Loucy (cell line): ENCODE results near the gene IQSEC1.

ENCODE experiments used
- H2AFZ ChIP-seq: fragments of 200-600 bp; sonication (generic); 2 replicates; pipeline ENCODE4 v1.6.0; 2016; ENCODE audit warnings: antibody characterized with exemption, mild to moderate bottlenecking, low read length, moderate library complexity
- H3F3A ChIP-seq: fragments of 200-600 bp; 2 replicates; pipeline ENCODE4 v1.6.0; 2016; ENCODE audit warnings: antibody characterized with exemption, low read depth, mild to moderate bottlenecking
- H3K27me3 ChIP-seq: fragments of 200-600 bp; sonication (generic); 2 replicates; pipeline ENCODE4 v1.6.1; 2014; ENCODE audit warnings: low read length, mild to moderate bottlenecking; ENCODE audit not compliant: insufficient read depth, poor library complexity, severe bottlenecking
- H3K36me3 ChIP-seq: fragments of 200-600 bp; sonication (generic); 2 replicates; pipeline ENCODE4 v1.6.1; 2016; ENCODE audit warnings: low read length; ENCODE audit not compliant: insufficient read depth
- H3K4me1 ChIP-seq: fragments of 200-600 bp; sonication (generic); 2 replicates; pipeline ENCODE4 v1.5.1; 2014; ENCODE audit warnings: low read length, mild to moderate bottlenecking; ENCODE audit not compliant: insufficient read depth, poor library complexity, severe bottlenecking
- H3K4me2 ChIP-seq: fragments of 200-600 bp; sonication (generic); 2 replicates; pipeline ENCODE4 v1.6.0; 2014; ENCODE audit warnings: antibody characterized with exemption, low read length, low read depth, mild to moderate bottlenecking; ENCODE audit not compliant: poor library complexity, severe bottlenecking
- H3K4me3 ChIP-seq: fragments of 200-600 bp; sonication (generic); 2 replicates; pipeline ENCODE4 v1.5.1; 2014; ENCODE audit warnings: low read length, mild to moderate bottlenecking, mixed read lengths; ENCODE audit not compliant: poor library complexity, severe bottlenecking
- H3K79me2 ChIP-seq: fragments of 200-600 bp; sonication (generic); 2 replicates; pipeline ENCODE4 v1.6.1; 2014; ENCODE audit warnings: low read length; ENCODE audit not compliant: insufficient read depth
- H3K9ac ChIP-seq: fragments of 200-600 bp; sonication (generic); 2 replicates; pipeline ENCODE4 v1.6.0; 2014; ENCODE audit warnings: mild to moderate bottlenecking, low read depth, low read length, moderate library complexity; ENCODE audit not compliant: poor library complexity, severe bottlenecking
- H3K9me2 ChIP-seq: fragments of 200-600 bp; sonication (generic); replicated peaks from 2 replicates; pipeline ENCODE4 v1.6.1; 2016; ENCODE audit warnings: low read depth, low read length, mixed read lengths
- H3K9me3 ChIP-seq: fragments of 200-600 bp; sonication (generic); 2 replicates; pipeline ENCODE4 v1.6.1; 2014; ENCODE audit warnings: mild to moderate bottlenecking, antibody characterized with exemption, low read length, low read depth; ENCODE audit not compliant: insufficient read depth
- H4K20me1 ChIP-seq: fragments of 200-600 bp; sonication (generic); 2 replicates; pipeline ENCODE4 v1.6.0; 2014; ENCODE audit warnings: antibody characterized with exemption, low read length, mild to moderate bottlenecking; ENCODE audit not compliant: insufficient read depth, poor library complexity, severe bottlenecking
- CTCF ChIP-seq: fragments of 200-600 bp; sonication (generic); conservative IDR thresholded peaks from 2 replicates; pipeline ENCODE4 v1.5.1; 2014; ENCODE audit warnings: mild to moderate bottlenecking, antibody characterized with exemption, low read length
- EZH2phosphoT487 ChIP-seq: fragments of 200-600 bp; IDR thresholded peaks from 2 replicates; pipeline ENCODE4 v1.6.1; 2018; ENCODE audit warnings: antibody characterized with exemption, mild to moderate bottlenecking, moderate library complexity, borderline replicate concordance

The IQSEC1 gene

DNA sequence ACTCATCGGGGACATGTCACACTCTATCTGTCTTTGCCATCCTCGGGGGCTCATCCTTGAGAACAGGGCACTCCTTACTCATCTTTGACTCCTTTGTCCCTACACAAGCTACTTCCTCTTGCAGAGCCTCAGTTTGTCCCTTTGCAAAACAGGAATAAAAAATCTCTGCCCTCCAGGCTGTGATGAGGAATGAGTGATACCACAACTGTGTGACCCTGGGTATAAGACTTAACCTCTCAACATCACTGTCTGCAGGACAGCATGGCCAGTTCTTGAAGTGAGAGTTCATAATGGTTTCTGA lies 48.5 kb downstream of the IQSEC1 start:
- H3K4me2 ChIP-seq, result no peak overlapping the region
- no peak overlapping the region for H3K9ac ChIP-seq
- peaks cover 42% of the 10 kb centered on the region for H3K4me1 ChIP-seq
- no peaks in the 10 kb centered on the region for H3F3A ChIP-seq
- no peaks in the 10 kb centered on the region for H4K20me1 ChIP-seq
- H2AFZ ChIP-seq, result no peak overlapping the region
- TF ChIP-seq CTCF (no peak), EZH2phosphoT487 (no peak)
- H3K9me2 ChIP-seq, result no peaks in the 10 kb centered on the region
- no peaks in the 10 kb centered on the region for H3K36me3 ChIP-seq
- H3K79me2 ChIP-seq, result peaks cover 26% of the 10 kb centered on the region; the same call in 1 of the 2 replicates
- no peaks in the 10 kb centered on the region for H3K9me3 ChIP-seq
- no peak overlapping the region for H3K4me3 ChIP-seq
- no peaks in the 10 kb centered on the region for H3K27me3 ChIP-seq

- Histone ChIP-seq H3K79me2 (peaks cover 31% of the 10 kb centered on the region; the same call in 1 of the 2 replicates), H4K20me1 (no peaks in the 10 kb centered on the region), H3K36me3 (no peaks in the 10 kb centered on the region), H2AFZ (no peak overlapping the region), H3K4me2 (no peak overlapping the region), H3K9me2 (no peaks in the 10 kb centered on the region), H3K27me3 (no peaks in the 10 kb centered on the region), H3K9ac (no peak overlapping the region), H3F3A (no peaks in the 10 kb centered on the region), H3K9me3 (no peaks in the 10 kb centered on the region), H3K4me1 (peaks cover 48% of the 10 kb centered on the region), H3K4me3 (no peak overlapping the region)
- TF ChIP-seq CTCF (no peak), EZH2phosphoT487 (no peak)
These were observed 49.1 kb downstream of the IQSEC1 start for GRCh38 chr3:13023971-13024764.

GRCh38 chr3:13023235-13023970 lies 49.8 kb downstream of the IQSEC1 start:
- no peak overlapping the region for H2AFZ ChIP-seq
- H3K4me2 ChIP-seq, result no peak overlapping the region
- H3K36me3 ChIP-seq, result no peaks in the 10 kb centered on the region
- no peaks in the 10 kb centered on the region for H4K20me1 ChIP-seq
- H3K9me2 ChIP-seq, result no peaks in the 10 kb centered on the region
- peaks cover 39% of the 10 kb centered on the region; the same call in 1 of the 2 replicates for H3K79me2 ChIP-seq
- peaks cover 55% of the 10 kb centered on the region for H3K4me1 ChIP-seq
- H3K27me3 ChIP-seq, result no peaks in the 10 kb centered on the region
- TF ChIP-seq EZH2phosphoT487 (no peak), CTCF (no peak)
- no peaks in the 10 kb centered on the region for H3K9me3 ChIP-seq
- H3K4me3 ChIP-seq, result no peak overlapping the region
- no peaks in the 10 kb centered on the region for H3F3A ChIP-seq
- peak overlapping the region; percentile 95 for H3K9ac ChIP-seq
